G401.6 (cell line): ENCODE data around the gene INPP5A.
A peak's percentile ranks its signal among the peaks of the same experiment; 100 is the strongest.

Experiments used
- FAIRE-seq: peaks from 2 replicates; lab custom pipeline; 2012; peaks lifted over from hg19 to GRCh38; lab: Jason Lieb, UNC

The INPP5A gene

DNA sequence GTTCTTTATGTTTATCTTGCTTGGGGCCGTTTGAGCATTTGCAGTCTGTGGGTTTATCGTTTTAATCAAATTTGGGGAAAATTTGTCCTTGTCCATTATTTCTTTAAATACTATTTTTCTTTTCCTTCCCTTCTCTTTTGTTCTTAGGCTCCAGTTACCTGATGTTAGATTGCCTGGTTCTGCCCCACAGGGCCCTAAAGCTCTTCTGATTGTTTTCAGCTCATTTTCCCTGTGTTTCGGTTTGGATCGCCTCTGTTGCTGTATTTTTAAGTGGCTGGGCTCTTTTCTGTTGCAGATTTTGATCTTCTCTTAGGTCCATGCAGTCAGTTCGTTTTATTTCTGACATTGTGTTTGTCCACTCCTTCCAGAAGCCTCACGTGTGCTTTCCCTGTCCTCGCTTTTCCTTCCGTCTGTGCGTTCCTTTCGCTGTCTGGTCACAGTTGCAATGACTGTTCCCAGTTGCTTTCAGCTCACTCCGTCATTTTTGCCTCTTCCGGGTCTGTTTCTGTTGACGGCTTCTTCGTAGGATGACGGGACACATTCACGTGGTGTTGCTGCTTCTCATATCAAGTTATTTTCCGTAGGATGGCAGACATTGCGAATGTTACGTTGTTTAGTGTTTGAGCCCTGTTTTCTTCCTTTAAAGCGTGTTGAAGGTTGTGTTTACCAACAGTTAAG, 111.4 kb downstream of the INPP5A start:
- FAIRE-seq: no peak

DNA sequence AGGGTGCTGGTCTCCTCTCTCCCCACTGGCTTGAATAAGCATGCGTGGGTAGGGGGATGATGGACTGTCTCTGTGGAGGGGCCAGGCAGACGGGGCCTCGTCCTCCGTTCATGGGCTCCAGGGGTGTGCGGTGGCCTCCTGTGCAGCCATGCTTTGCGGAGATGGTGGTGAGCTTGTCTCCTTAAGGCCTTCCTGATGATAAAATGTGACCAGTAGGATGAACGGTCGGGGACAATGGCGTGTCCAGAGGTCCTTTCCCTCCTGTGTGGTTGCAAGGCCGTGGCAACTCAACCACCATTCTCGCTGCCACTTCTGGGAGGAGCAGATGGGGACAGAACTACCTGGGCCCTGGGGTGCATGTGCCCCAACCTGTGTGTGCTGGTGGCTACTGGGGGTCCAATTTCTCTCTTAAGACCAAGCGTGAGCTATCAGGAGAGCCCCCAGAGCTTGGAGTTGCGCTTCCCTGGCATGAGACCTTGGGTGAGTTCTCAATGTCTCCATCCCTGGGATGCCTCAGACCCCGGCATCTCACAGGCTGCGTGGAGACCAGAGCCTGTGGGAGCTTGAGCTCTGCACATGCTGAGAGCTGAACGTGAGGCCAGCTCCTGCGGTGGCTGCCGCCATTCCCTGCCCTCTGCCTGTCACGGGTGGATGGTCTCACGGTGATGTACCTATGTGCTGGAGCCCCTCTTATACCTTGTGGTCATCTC, 112.2 kb downstream of the INPP5A start:
- no peak for FAIRE-seq

DNA sequence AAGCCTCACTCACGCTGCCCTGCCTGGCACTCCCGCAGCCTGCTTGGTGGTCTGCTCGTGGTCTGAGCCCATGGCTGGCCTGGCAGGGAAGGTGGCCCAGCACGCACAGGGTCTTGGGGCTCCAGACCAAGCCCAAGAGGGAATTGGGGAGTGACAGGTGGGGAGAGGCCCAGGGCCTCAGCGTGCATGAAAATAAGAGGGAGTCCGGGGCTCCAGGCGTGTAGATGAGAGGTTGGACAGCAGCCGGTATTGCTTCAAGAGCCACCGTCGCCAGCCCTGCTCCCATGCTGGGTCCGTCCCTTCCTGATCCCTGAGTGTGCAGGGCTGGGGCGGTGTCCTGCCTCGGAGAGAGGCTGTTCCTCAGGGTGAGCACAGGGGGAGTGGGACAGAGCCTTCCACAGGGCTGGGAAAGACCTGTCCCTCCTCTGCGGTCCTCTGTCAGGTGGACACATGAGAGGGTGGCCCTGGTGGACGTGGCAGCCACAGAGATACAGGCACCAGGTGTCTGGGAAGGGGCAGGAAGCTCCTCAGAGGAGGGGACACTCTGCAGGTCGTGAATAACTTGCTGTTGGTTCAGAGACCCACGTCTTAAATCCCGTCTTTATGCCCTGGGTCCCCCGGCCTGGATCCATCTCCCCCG, 113.1 kb downstream of the INPP5A start:
- FAIRE-seq: no peak

DNA sequence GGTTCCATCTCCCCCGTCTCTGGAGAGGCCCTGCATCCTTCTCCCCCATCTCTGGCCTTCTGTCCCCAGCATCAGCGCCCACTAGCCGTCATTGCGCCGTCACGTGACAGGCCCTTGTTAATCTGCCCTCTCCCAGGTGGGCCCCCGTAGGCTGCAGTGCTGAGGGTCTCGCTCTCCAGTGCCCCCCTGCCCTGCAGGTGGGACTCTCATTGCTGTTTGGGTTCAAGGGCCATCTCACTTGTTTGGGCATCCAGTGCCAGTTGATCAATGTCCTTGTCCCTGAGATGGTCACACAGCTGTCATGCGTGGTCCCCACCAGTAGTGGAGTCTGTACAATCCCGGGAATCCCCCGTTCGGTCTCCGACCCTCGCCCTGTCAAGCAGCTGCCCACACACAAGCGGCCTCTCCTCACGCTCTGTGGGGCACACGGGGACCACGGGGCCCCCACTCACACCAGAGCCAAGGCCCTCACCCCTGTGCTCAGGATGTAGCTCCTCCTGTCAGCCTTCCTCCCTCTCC, 114.0 kb downstream of the INPP5A start:
- FAIRE-seq: no peak

GRCh38 chr10:132652446-132652845, 114.9 kb downstream of the INPP5A start:
- FAIRE-seq: no peak

GRCh38 chr10:132652936-132653590, 115.5 kb downstream of the INPP5A start:
- FAIRE-seq: no peak

- no peak for FAIRE-seq
Observed at GRCh38 chr10:132653721-132654120, 116.1 kb downstream of the INPP5A start.

DNA sequence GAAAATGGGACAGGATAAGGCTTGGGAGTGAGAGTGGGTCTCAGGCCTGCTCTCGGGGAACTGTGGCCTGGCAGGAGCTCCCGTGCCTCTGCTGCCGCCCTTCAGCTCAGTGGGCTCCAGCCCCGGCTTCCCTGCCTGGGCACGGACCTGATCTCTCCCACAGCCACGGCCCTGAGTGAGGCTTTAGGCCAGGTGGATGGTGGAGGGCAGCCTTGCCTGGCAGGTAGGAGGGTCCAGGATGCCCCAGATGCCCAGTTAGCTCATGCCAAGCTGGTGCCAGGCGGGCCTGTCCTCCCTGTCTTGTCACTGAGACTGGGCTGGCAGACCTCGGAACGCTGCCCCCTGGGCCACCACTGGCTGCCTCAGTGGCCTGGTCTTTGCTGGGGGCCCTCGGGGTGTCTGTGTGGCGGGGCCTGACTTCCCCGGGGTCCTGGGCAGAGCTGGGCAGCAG, 116.6 kb downstream of the INPP5A start:
- no peak for FAIRE-seq

- peak; percentile 33 for FAIRE-seq
Observed at GRCh38 chr10:132654708-132655661, 117.4 kb downstream of the INPP5A start.

GRCh38 chr10:132655735-132656134, 118.1 kb downstream of the INPP5A start:
- FAIRE-seq: no peak

GRCh38 chr10:132656283-132657126, 118.9 kb downstream of the INPP5A start:
- no peak for FAIRE-seq

GRCh38 chr10:132657127-132657706, 119.6 kb downstream of the INPP5A start:
- FAIRE-seq: no peak

DNA sequence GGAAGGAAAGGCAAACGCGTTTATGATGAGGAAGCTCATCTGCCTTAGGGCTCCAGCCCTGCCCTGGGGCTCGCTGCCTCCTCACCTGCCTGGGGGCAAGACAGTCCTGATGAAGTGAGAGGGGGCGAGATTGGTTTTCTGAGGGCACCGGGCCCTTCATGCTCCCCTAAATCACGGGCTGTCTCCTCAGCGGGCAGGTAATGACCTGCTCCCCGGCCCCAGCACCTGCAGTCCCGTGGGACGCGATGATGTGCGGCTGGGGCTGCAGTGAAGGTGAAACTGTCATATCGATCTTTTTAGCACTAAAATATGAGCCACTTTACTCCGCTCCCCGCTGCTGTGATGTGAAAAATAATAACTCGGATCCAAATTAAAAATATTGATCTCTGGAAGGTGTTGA, 120.2 kb downstream of the INPP5A start:
- FAIRE-seq: no peak

- no peak for FAIRE-seq
Observed at GRCh38 chr10:132658546-132659205, 121.1 kb downstream of the INPP5A start.

- FAIRE-seq: no peak
Observed at GRCh38 chr10:132659206-132660091, 121.9 kb downstream of the INPP5A start.

DNA sequence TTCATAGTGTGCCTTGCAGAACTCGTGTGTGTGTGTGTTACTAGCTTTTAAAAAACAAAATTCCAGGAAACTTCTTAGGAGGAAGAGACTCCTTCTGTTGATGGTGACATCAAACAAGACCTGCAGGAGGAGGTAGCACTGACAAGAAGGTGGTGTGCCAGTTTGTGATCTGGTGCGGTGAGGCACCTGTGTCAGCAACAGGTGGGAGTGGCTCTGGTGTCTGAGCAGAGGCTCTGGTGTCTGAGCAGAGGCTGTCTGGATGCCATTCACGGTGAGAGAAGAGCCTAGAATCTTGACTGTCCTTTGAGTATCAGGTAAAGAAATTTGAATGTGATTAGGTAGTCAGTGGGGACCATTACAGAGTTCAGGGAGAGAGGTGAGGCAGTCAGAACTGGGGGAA, 122.8 kb downstream of the INPP5A start:
- no peak for FAIRE-seq

- no peak for FAIRE-seq
Observed at GRCh38 chr10:132662186-132662920, 124.8 kb downstream of the INPP5A start.
